SK-N-SH (cell line): Measurements from ENCODE around the gene GSG1L. TPM values are rescaled to one million over a fixed set of nuclear protein-coding genes. Genes with fewer than 3 reads are reported as not detected.

ENCODE experiments used
- CTCF ChIA-PET: fragments of 300-600, 350-600 bp; formaldehyde crosslinking; extraction: SDS; loops from one replicate; lab custom pipeline; 2021; lab: Yijun Ruan, JAX
- POLR2A ChIA-PET: fragments of 350-600 bp; sonication (Branson Sonifier 250); formaldehyde crosslinking; extraction: SDS; loops from one replicate; lab custom pipeline; 2020; ENCODE audit warnings: antibody characterized with exemption, inconsistent platforms; lab: Yijun Ruan, JAX
- DNase-seq: peaks from one replicate; pipeline ENCODE4 v3.0.0; 2012
- H2AFZ ChIP-seq: fragments of 200-600 bp; sonication (generic); 2 replicates; pipeline ENCODE4 v1.8.1; 2016; ENCODE audit warnings: antibody characterized with exemption, mild to moderate bottlenecking, low read depth
- H3F3A ChIP-seq: fragments of 200-600 bp; sonication (generic); replicated peaks from 2 replicates; pipeline ENCODE3; 2016; ENCODE audit warnings: antibody characterized with exemption, mild to moderate bottlenecking; ENCODE audit not compliant: insufficient read depth
- H3K27ac ChIP-seq, 2 experiments: fragments of 200-500 bp in 1 of 2; fragments of 200-600 bp in 1 of 2; sonication (Bioruptor generic) in 1 of 2; sonication (generic), shearing (Covaris generic) in 1 of 2; 2 replicates each; pipeline versions ENCODE4 v1.5.1 to v1.6.1; 2014 to 2016; ENCODE audit warnings: low read depth in 2 of 2, inconsistent platforms in 1 of 2, low read length in 1 of 2, mild to moderate bottlenecking in 1 of 2, mixed read lengths in 1 of 2
- H3K27me3 ChIP-seq: fragments of 200-600 bp; sonication (generic), shearing (Covaris generic); 2 replicates; pipeline ENCODE4 v1.6.1; 2016; ENCODE audit warnings: mixed run types; ENCODE audit not compliant: insufficient read depth
- H3K36me3 ChIP-seq, 2 experiments: fragments of 200-500 bp in 1 of 2; fragments of 200-600 bp in 1 of 2; sonication (Bioruptor generic) in 1 of 2; sonication (generic) in 1 of 2; replicated peaks in 1 of 2; 2 replicates each; pipeline versions ENCODE3 to v1.5.1; 2014 to 2016; ENCODE audit warnings: low read length in 1 of 2, mild to moderate bottlenecking in 1 of 2; ENCODE audit not compliant: insufficient read depth in 2 of 2, control insufficient read depth in 1 of 2
- H3K4me1 ChIP-seq, 2 experiments: fragments of 200-500 bp in 1 of 2; fragments of 200-600 bp in 1 of 2; sonication (Bioruptor generic) in 1 of 2; sonication (generic), shearing (Covaris generic) in 1 of 2; 2 replicates each; pipeline versions ENCODE4 v1.5.1 to v1.6.1; 2014 to 2016; ENCODE audit warnings: low read depth in 1 of 2, low read length in 1 of 2, mixed run types in 1 of 2; ENCODE audit not compliant: insufficient read depth in 2 of 2, control insufficient read depth in 1 of 2
- H3K4me2 ChIP-seq: fragments of 200-600 bp; sonication (generic), shearing (Covaris generic); 2 replicates; pipeline ENCODE4 v1.6.1; 2017; ENCODE audit warnings: mixed run types
- H3K4me3 ChIP-seq, 2 experiments: fragments of 200-500 bp in 1 of 2; fragments of 200-600 bp in 1 of 2; sonication (Bioruptor generic) in 1 of 2; sonication (generic), shearing (Covaris generic) in 1 of 2; 2 replicates each; pipeline versions ENCODE4 v1.5.1 to v1.8.1; 2014 to 2016; ENCODE audit warnings: low read depth in 2 of 2, inconsistent platforms in 1 of 2, low read length in 1 of 2, mild to moderate bottlenecking in 1 of 2, mixed read lengths in 1 of 2, moderate library complexity in 1 of 2
- H3K79me2 ChIP-seq: fragments of 200-600 bp; sonication (generic); 2 replicates; pipeline ENCODE4 v1.8.1; 2017; ENCODE audit warnings: mild to moderate bottlenecking; ENCODE audit not compliant: insufficient read depth
- H3K9ac ChIP-seq: fragments of 200-600 bp; sonication (generic); 2 replicates; pipeline ENCODE4 v1.6.1; 2017; ENCODE audit warnings: mixed run types
- H3K9me2 ChIP-seq: fragments of 200-600 bp; sonication (generic); 2 replicates; pipeline ENCODE4 v1.6.1; 2017; ENCODE audit warnings: mixed run types
- H3K9me3 ChIP-seq: fragments of 200-600 bp; sonication (generic); 2 replicates; pipeline ENCODE4 v1.6.1; 2017; ENCODE audit warnings: mixed run types, mild to moderate bottlenecking, moderate library complexity
- H4K20me1 ChIP-seq: fragments of 200-600 bp; sonication (generic); 2 replicates; pipeline ENCODE4 v1.6.1; 2017; ENCODE audit warnings: mild to moderate bottlenecking, mixed run types; ENCODE audit not compliant: insufficient read depth
- CHD2 ChIP-seq: fragments of 150-350 bp; IDR thresholded peaks from 2 replicates; pipeline ENCODE4 v1.6.1; 2018; ENCODE audit warnings: low read length; ENCODE audit not compliant: partially characterized antibody
- ELF1 ChIP-seq: IDR thresholded peaks from 2 replicates; pipeline ENCODE4 v1.4.0; 2012
- EZH2phosphoT487 ChIP-seq: fragments of 200-600 bp; sonication (generic); IDR thresholded peaks from 2 replicates; pipeline ENCODE4 v1.6.1; 2017; ENCODE audit warnings: low read depth, mixed run types, mild to moderate bottlenecking, antibody characterized with exemption, moderate library complexity, borderline replicate concordance
- FOSL2 ChIP-seq: IDR thresholded peaks from 2 replicates; pipeline ENCODE4 v1.4.0; 2012; ENCODE audit warnings: low read depth, mild to moderate bottlenecking, moderate library complexity, borderline replicate concordance
- FOXJ3 ChIP-seq: sonication (generic); formaldehyde crosslinking; IDR thresholded peaks from 2 replicates; pipeline ENCODE4 v1.5.1; 2020; ENCODE audit warnings: mild to moderate bottlenecking, missing genetic modification reagents
- FOXM1 ChIP-seq: IDR thresholded peaks from 2 replicates; pipeline ENCODE4 v1.4.0; 2012; ENCODE audit warnings: low read depth, mild to moderate bottlenecking
- GATA2 ChIP-seq: sonication (generic); formaldehyde crosslinking; IDR thresholded peaks from 2 replicates; pipeline ENCODE4 v1.5.0; 2020; ENCODE audit warnings: mild to moderate bottlenecking, missing genetic modification reagents
- JUND ChIP-seq: IDR thresholded peaks from 2 replicates; pipeline ENCODE4 v1.4.0; 2012
- MEF2A ChIP-seq: IDR thresholded peaks from 2 replicates; pipeline ENCODE4 v1.4.0; 2012; ENCODE audit warnings: low read depth, borderline replicate concordance
- MXI1 ChIP-seq: IDR thresholded peaks from 2 replicates; pipeline ENCODE4 v1.6.1; 2012; ENCODE audit warnings: mild to moderate bottlenecking, low read depth, low read length, improper control_type of control experiment
- RAD21 ChIP-seq: IDR thresholded peaks from 2 replicates; pipeline ENCODE4 v1.6.1; 2012; ENCODE audit warnings: mild to moderate bottlenecking, low read length
- RCOR1 ChIP-seq: fragments of 150-350 bp; IDR thresholded peaks from 2 replicates; pipeline ENCODE4 v1.6.1; 2017; ENCODE audit warnings: antibody characterized with exemption, low read length
- RFX5 ChIP-seq: IDR thresholded peaks from 2 replicates; pipeline ENCODE4 v1.6.1; 2012; ENCODE audit warnings: mild to moderate bottlenecking, improper control_type of control experiment, low read length
- RXRA ChIP-seq: IDR thresholded peaks from 2 replicates; pipeline ENCODE4 v1.4.0; 2012; ENCODE audit warnings: low read depth, mild to moderate bottlenecking, borderline replicate concordance
- SIN3A ChIP-seq: IDR thresholded peaks from 2 replicates; pipeline ENCODE4 v1.6.1; 2012; ENCODE audit warnings: low read depth, mild to moderate bottlenecking, low read length, moderate library complexity, borderline replicate concordance
- TCF12 ChIP-seq: IDR thresholded peaks from 2 replicates; pipeline ENCODE4 v1.4.0; 2012
- WGBS: methylation state at CpG from one replicate; pipeline ENCODE4 v1.1.6; 2017; ENCODE audit warnings: low lambda C conversion rate; 5-methylcytosine and 5-hydroxymethylcytosine counted together
- polyA plus RNA-seq, 3 experiments: library from polyadenylated mRNA; depleted of rRNA; stranded (reverse); fragments of >200 nt; gene quantifications; 2 replicates each; pipeline ENCODE4 v1.2.3, GENCODE V29; 2012
- TF ChIP-seq, protein P1 (sequence below): fragments of 150-350 bp; IDR thresholded peaks from 2 replicates; pipeline ENCODE4 v1.6.1; 2016; ENCODE audit warnings: mild to moderate bottlenecking, low read depth, low read length
- TF ChIP-seq, protein P2 (sequence below): IDR thresholded peaks from 2 replicates; pipeline ENCODE4; 2012
- TF ChIP-seq, protein P3 (sequence below): IDR thresholded peaks from 2 replicates; pipeline ENCODE4 v1.6.1; 2012; ENCODE audit warnings: mild to moderate bottlenecking, low read depth, low read length, moderate library complexity
- TF ChIP-seq, protein P4 (sequence below): IDR thresholded peaks from 2 replicates; pipeline ENCODE4 v1.4.0; 2012; ENCODE audit warnings: low read depth
- TF ChIP-seq, protein P5 (sequence below): IDR thresholded peaks from 2 replicates; pipeline ENCODE4 v1.4.0; 2012; ENCODE audit warnings: low read depth, borderline replicate concordance

Gene GSG1L
- polyA plus RNA-seq, 1 of the 3 experiments (the other 2 are of a cell fraction), result not detected

DNA sequence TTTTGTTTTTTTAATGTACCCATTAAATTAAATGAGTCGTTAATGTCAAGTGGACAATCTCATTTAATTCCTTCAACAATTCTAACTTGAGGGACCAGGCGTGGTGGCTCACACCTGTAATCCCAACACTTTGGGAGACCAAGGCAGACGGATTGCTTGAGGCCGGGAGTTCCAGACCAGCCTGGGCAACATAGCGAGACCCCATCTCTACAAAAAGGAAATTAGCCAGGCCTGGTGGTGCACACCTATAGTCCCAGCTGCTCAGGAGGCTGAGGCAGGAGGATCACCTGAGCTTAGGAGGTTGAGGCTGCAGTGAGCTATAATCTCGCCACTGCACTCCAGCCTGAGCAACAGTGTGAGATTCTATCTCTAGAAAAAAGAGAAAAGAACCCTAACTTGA is 20.7 kb upstream of the GSG1L start:
- no peak overlapping the region for H3K27ac ChIP-seq
- no peaks in the 10 kb centered on the region for H4K20me1 ChIP-seq
- 84% methylated on average over 6 of the region's 6 CpGs for WGBS
- H3K9ac ChIP-seq, result no peak overlapping the region
- H3K27me3 ChIP-seq, result no peaks in the 10 kb centered on the region
- no peaks in the 10 kb centered on the region for H3F3A ChIP-seq
- H3K36me3 ChIP-seq, result no peaks in the 10 kb centered on the region
- no peak for DNase-seq
- no peak overlapping the region for H3K4me2 ChIP-seq
- H3K79me2 ChIP-seq, result no peaks in the 10 kb centered on the region
- H3K9me2 ChIP-seq, result no peaks in the 10 kb centered on the region
- no peaks in the 10 kb centered on the region for H3K4me1 ChIP-seq
- H3K4me3 ChIP-seq, result no peak overlapping the region
- ChIA-PET CTCF (interaction anchor here (1.4 kb wide), 1 partner anchor 13 kb away, joined by 6 read pairs; no protein-coding TSS in a partner anchor), POLR2A (no interaction called here)
- H2AFZ ChIP-seq, result no peak overlapping the region
- H3K9me3 ChIP-seq, result no peaks in the 10 kb centered on the region
- no peak for TF ChIP-seq MEF2A
- TF ChIP-seq RFX5, result no peak
- TF ChIP-seq, protein P1, sequence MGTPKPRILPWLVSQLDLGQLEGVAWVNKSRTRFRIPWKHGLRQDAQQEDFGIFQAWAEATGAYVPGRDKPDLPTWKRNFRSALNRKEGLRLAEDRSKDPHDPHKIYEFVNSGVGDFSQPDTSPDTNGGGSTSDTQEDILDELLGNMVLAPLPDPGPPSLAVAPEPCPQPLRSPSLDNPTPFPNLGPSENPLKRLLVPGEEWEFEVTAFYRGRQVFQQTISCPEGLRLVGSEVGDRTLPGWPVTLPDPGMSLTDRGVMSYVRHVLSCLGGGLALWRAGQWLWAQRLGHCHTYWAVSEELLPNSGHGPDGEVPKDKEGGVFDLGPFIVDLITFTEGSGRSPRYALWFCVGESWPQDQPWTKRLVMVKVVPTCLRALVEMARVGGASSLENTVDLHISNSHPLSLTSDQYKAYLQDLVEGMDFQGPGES, result no peak
- TF ChIP-seq, protein P2, sequence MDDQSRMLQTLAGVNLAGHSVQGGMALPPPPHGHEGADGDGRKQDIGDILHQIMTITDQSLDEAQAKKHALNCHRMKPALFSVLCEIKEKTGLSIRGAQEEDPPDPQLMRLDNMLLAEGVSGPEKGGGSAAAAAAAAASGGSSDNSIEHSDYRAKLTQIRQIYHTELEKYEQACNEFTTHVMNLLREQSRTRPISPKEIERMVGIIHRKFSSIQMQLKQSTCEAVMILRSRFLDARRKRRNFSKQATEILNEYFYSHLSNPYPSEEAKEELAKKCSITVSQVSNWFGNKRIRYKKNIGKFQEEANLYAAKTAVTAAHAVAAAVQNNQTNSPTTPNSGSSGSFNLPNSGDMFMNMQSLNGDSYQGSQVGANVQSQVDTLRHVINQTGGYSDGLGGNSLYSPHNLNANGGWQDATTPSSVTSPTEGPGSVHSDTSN, result no peak
- TF ChIP-seq GATA2 (CRISPR knock-in tag), result no peak
- TF ChIP-seq JUND, result no peak
- TF ChIP-seq TCF12, result no peak
- TF ChIP-seq FOXJ3 (CRISPR knock-in tag), result no peak

DNA sequence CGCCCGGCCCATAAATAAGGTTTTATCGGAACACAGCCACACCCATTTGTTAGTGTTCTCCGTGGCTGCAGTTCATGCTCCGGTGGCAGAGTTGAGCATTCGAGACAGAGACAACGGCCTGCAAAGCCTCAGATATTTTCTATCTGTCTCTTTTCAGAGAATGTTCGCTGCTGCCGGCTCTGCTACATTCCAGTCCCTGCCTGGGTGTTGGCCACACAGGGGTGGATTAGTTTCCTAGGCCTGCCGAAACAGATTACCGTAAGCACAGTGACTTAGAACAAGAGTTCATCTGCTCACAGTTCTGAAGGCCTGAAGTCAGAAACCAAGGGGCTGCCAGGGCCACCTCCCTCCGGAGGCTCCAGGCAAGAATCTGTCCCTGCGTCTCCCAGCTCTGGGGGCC is 19.1 kb upstream of the GSG1L start:
- Histone ChIP-seq H3K27me3 (no peaks in the 10 kb centered on the region), H2AFZ (no peak overlapping the region), H3K36me3 (no peaks in the 10 kb centered on the region), H3K4me3 (no peak overlapping the region), H4K20me1 (no peaks in the 10 kb centered on the region), H3K27ac (no peak overlapping the region), H3K4me2 (no peak overlapping the region), H3K9ac (no peak overlapping the region), H3K9me3 (no peaks in the 10 kb centered on the region), H3K4me1 (no peaks in the 10 kb centered on the region), H3K79me2 (no peaks in the 10 kb centered on the region), H3K9me2 (no peaks in the 10 kb centered on the region), H3F3A (no peaks in the 10 kb centered on the region)
- DNase-seq, result no peak
- CTCF ChIA-PET, result no interaction called here
- WGBS, result 90% methylated on average over 13 of the region's 13 CpGs
- TF ChIP-seq RXRA (no peak), TCF12 (no peak), SIN3A (no peak), FOSL2 (no peak), JUND (no peak), CHD2 (no peak), RAD21 (no peak), MXI1 (no peak), RCOR1 (no peak), EZH2phosphoT487 (no peak), FOXM1 (no peak), FOXJ3 (CRISPR knock-in tag) (no peak), ELF1 (no peak)
- TF ChIP-seq, protein P3, sequence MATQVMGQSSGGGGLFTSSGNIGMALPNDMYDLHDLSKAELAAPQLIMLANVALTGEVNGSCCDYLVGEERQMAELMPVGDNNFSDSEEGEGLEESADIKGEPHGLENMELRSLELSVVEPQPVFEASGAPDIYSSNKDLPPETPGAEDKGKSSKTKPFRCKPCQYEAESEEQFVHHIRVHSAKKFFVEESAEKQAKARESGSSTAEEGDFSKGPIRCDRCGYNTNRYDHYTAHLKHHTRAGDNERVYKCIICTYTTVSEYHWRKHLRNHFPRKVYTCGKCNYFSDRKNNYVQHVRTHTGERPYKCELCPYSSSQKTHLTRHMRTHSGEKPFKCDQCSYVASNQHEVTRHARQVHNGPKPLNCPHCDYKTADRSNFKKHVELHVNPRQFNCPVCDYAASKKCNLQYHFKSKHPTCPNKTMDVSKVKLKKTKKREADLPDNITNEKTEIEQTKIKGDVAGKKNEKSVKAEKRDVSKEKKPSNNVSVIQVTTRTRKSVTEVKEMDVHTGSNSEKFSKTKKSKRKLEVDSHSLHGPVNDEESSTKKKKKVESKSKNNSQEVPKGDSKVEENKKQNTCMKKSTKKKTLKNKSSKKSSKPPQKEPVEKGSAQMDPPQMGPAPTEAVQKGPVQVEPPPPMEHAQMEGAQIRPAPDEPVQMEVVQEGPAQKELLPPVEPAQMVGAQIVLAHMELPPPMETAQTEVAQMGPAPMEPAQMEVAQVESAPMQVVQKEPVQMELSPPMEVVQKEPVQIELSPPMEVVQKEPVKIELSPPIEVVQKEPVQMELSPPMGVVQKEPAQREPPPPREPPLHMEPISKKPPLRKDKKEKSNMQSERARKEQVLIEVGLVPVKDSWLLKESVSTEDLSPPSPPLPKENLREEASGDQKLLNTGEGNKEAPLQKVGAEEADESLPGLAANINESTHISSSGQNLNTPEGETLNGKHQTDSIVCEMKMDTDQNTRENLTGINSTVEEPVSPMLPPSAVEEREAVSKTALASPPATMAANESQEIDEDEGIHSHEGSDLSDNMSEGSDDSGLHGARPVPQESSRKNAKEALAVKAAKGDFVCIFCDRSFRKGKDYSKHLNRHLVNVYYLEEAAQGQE, result no peak
- TF ChIP-seq, protein P4, sequence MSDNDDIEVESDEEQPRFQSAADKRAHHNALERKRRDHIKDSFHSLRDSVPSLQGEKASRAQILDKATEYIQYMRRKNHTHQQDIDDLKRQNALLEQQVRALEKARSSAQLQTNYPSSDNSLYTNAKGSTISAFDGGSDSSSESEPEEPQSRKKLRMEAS, result no peak
- TF ChIP-seq, protein P5, sequence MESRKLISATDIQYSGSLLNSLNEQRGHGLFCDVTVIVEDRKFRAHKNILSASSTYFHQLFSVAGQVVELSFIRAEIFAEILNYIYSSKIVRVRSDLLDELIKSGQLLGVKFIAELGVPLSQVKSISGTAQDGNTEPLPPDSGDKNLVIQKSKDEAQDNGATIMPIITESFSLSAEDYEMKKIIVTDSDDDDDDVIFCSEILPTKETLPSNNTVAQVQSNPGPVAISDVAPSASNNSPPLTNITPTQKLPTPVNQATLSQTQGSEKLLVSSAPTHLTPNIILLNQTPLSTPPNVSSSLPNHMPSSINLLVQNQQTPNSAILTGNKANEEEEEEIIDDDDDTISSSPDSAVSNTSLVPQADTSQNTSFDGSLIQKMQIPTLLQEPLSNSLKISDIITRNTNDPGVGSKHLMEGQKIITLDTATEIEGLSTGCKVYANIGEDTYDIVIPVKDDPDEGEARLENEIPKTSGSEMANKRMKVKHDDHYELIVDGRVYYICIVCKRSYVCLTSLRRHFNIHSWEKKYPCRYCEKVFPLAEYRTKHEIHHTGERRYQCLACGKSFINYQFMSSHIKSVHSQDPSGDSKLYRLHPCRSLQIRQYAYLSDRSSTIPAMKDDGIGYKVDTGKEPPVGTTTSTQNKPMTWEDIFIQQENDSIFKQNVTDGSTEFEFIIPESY, result no peak
- POLR2A ChIA-PET, result no interaction called here
